ENCODE measurements around the gene RBM17.
"Not testable (repeated sequence)": the region's sequence is repeated elsewhere in the genome, so short reads cannot be mapped to it uniquely, and the experiment has no call there.

The RBM17 gene

DNA sequence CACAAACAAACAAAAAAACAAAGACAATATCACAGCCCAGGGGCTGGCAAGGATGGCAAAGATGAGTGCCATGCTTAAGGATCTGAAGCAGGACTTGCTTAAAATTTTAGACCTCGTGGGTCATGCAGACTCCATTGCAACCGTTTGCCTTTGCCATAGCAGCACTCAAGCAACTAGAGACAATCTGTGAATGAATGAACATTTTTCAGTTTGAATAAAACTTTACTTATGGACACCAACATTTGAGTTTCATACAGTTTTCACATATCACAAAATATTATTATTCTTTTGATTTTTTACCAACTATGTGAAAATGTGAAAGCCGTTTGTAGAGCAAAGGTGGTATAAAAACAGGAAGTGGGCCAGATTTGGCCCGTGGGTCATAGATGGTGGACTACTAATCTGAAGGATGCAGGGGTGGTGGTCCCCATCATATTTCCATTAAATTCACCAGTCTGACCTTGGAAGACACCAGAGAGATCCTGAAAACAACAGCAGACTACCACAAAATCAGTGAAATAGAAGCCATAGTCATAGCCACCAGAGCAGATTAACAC, 8.3 kb upstream of the RBM17 start:
- no peak for DNase-seq (ENCODE audit: low read depth)

DNA sequence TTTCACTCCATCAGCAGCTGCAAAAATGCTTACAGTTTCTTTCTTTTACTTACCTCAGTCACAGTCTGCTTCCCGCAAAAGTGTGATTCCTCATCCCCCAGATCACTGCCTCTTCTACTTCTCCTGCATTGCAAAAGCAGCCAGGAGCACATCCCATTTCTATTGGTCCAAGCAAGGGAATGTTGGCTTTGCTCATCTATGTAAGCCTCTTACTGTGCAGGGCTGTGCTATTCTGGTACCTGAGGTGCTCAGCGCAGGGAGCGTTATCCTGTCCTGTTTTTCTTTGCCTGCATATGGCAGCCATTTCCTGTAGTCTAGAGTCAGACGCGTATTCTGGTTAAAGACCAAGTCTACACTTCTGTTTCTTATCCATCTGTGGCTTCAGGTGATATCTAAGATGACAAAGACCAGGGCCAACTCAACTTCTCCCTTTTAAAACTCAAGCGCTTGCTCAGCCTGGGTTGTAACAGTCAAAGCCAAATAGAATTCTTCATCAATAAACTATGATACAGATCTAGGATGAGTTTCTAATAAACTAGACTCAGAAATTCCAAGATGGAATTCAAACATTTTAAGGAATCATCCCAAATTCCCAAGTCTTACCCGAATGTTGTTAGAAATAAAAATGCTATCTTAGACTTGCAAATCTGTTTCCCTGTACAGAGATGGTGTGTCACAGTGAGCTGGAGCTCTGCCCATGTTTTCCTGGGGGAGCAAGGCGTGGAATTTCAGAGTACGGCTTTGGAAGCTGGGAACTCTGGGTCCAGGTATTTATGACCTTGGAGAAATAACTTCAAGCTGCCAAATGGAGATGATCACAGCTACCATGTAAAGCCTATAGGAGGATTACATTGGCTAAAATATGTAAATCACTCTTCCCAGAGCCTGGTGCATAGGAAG, 6.1 kb upstream of the RBM17 start:
- DNase-seq (ENCODE audit: low read depth): no peak

DNA sequence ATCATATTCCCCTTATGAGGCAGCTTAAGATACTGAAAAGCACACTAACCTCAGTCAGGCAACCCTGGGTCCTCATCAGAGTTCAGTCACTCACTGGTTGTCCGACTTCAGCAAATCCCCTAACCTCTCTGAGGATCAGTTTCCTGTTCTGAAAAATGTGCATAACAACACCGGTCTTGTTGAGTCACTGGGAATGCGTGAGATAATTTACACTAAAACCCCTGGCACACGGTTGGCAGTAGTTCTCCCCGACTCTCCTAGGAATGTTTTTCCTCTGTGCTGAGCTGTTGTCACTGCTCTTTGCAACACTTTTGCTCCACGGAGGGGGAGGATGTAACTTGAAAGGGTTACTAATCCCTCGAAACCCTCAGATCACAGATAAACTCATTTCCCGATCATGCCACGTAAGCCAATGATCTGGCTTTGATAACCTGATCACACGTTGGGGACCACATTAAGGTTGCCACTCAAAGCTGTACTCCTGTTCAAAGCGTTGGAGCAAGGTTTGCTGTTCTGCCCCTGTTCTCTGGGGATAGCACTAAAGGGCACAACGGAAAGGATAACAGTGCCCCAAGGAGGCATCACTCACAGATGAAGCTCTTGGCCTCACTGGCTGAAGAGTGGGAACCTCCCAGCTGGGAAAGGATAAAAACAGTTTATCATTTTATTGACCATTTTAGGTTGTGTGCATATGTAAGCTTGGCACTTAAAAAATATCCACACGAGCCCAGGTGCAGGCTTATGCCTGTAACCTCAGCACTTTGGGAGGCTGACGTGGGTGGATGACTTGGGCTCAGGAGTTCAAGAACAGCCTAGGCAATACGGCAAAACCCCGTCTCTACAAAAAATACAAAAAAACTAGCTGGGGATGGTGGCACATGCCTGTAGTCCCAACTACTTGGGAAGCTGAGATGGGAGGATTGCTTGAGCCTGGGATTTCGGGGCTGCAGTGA, 5.0 kb upstream of the RBM17 start:
- no peak for DNase-seq (ENCODE audit: low read depth)

DNA sequence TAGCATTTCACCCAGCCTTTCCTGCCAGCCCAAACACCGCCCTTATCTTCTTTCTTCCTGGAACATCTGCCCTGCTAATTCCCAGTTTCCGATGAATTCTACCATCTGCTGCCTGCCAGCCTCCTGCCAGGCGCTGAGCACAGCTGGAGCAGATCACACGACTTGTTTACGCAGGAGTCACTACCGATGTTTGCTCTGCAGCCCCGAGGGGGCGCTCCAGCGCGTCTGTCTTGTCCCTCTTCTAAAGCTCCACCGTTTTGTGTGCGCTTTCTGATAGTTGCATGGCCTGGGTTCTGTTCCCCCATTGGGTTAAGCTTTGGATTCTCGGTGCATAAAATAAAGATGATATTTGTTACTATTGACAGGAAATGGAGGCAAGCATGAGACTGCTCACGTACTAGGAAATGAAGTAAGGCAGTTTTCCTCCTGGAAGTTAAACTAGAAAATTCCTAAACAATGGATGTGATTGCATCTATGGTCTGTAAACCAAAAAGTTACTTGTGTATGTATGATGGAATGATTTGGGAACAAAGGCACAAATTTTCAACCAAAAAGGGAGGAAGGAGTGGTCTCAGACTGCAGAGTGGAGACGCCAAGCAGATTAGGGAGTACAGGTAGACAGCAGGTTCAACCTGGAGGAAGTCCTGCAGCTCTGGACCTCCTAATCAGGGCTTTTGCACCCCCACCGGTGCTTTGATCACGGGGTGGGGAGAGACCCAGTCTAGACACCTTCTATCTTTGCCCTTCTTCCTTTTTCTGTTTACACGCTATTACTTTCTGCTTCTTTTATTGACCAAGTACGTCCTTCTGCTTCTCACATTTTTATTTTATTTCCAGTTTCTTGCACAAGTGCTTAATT, 2.2 kb upstream of the RBM17 start:
- DNase-seq (ENCODE audit: low read depth): peak; percentile 41

DNA sequence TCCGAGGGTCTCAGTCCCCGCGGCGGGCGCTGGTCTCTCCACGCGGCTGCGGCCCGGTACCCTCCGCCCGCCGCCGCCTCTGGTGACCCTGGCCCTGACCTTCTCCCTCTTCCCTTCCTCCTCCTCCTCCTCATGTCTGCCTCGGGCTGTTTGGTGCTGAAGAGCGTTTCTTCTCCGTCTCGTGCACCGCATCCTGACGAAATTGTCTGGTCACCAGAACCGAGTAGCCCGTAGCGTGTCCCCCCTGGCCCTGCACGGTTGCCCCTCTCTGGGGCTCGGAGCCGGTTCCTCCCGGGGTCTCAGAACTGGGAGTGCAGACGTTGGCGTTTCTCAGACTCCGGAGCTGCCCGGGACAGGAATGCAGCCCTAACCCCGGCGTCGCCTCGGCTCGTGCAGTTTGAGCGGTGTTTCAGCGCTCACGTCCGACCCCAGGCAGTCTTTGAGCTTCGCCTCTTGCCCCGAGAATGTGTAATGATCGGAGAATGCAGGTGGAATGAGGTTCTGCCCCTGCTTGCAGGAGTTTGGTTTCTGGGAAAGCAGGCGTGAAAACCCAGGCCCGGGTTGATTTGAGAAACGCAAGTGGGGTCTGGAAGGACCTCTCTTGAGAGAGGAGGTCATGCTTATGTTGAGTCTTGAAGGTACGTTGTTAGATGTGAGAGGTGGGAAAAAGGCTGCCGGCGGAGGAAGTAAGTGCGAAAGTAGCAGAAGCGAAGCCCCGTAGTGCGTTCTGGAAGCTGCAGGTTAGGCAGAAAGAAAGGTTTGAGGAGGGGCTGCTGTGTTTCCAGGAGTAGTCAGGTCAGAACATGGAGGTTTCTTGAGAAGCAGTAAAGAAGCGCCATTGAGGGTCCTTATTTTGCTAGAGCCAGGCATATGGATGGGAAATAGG, 743 bp downstream of the RBM17 start:
- no peak for DNase-seq (ENCODE audit: low read depth)

DNA sequence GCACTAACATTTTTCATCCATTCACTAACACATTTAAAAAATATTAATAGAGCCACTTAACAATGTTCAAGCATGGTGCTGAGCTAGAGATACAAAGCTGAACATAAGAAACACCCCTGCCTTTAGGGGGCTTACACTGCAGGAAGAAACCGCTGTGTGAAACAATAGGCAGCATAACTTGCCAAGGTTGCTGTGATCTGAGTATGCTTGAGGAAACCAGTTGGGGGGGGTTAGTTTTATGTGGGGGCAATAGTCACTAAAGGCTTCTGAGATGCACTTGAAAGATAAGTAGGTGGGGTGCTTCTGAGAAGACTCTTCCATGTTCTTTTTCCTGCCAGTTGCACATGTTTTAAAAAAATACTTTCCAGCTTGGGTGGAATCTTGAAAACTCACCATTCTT, 2.8 kb downstream of the RBM17 start:
- no peak for DNase-seq (ENCODE audit: low read depth)

DNA sequence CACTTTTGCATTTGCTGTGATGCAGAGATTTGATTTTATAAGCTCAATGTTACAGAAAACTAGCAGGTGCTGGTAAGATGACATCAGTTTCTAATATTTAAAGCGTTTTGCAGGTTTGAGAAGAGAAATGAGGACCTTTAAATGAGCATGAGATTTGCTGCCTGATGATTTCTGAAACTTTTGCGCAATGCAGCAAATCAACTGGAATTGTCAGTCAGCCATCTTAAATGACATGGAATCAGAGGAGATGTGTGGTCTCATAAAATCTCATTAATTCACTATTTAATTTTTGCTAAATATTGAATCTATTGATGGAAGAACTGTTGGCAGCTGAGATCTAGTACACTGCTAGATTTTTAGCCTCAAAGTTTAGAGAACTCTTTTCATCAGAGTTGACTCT, 3.9 kb downstream of the RBM17 start:
- DNase-seq (ENCODE audit: low read depth): no peak

DNA sequence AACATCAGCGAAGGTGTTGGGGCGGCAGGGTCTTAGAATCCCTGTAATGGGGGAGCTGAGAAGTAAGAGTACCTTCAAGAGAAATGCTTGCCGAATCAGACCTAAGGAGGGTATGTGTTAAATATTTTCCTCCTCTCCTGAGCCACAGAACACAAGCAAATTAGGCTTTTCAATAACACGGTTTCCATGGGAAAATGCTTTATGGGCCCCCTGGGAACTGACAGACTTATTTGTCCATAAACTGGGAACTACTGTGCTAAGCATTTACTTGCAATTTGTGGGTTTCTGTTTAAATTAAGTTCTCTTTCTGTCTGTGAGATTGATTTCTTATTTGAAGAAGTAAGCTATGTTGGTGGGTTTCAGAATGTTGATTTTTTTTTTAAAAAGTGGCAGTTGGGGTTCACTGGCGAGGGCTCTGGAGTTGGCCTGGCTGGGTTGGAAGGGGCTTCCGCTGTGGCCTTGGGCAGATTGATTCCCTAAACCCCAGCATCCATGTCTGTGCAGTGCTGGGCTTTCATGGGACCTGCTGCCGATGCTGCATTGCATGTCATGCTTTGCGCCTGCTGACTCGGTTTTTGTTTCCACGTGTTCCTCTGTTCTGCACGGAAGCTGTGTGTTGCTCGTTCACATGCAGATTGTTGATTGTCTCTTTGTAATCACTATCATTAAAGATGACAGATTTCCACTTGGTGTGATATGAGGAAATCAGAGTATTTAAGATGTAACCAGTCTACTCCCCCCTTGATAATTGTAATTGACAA, 7.2 kb downstream of the RBM17 start:
- no peak for DNase-seq (ENCODE audit: low read depth)

DNA sequence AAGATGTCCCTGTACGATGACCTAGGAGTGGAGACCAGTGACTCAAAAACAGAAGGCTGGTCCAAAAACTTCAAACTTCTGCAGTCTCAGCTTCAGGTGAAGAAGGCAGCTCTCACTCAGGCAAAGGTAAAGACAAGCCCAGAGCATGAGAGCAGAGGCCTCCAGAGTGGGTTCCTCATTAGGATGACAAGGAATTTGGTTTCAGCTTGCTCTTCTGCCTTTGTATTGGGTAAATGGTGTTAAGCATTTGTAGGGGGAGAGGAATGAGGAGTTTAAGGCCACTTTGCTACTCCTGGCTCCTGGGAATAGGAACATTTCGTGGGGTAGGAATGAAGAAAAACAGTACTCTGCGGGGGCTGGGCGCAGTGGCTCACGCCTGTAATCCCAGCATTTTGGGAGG, 8.2 kb downstream of the RBM17 start:
- DNase-seq (ENCODE audit: low read depth): no peak

DNA sequence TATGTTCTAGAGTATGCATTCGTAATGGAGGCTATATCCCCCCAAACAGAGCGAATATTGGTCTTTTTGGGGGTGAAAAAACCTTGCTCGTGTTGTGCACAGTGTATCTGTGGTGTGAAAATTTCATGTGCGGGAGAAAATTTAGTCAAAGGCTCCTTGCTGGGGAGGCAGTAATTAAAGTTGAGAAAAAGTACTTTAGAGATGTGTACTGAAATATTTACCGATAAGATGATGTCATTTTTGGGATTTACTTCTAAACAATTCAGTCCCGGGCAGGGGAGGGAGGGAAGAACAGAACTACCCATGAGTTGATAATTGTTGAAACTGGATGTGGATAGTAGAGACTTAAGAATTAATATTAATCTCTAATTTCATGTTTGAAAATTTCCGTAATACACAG, 9.3 kb downstream of the RBM17 start:
- no peak for DNase-seq (ENCODE audit: low read depth)

DNA sequence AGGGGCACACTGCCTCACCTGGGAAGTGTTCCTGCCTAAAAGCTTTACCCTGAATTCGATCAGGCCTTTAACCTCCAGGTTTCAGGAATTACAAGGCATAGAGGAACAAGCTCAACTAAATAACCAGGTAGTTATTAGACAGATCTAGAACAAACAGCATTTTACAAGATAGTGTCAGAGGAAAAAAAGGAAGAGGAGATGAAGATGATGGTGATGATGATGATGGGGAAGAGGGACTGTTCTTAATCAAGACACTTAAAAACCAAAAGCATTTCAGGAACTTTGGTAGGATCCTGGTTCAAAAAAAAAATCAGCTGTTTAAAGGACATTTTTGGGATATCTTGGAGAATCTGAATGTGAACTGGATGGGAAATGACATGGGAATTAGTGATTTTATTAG, 11.5 kb downstream of the RBM17 start:
- no peak for DNase-seq (ENCODE audit: low read depth)

DNA sequence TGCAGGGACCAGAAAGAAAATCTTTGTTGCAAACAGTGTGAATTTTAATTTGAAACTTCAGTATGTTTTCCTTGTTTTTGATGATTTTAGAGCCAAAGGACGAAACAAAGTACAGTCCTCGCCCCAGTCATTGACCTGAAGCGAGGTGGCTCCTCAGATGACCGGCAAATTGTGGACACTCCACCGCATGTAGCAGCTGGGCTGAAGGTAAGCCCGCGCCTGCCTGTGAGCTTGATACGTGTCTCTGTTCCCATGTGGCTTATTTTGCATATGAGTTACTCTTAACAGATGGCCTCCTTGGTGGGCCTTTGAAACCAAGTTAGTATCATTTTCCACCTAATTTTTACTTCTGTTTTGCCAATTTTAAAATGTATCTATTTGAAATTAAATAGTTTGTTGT, 12.3 kb downstream of the RBM17 start:
- DNase-seq (ENCODE audit: low read depth): no peak

DNA sequence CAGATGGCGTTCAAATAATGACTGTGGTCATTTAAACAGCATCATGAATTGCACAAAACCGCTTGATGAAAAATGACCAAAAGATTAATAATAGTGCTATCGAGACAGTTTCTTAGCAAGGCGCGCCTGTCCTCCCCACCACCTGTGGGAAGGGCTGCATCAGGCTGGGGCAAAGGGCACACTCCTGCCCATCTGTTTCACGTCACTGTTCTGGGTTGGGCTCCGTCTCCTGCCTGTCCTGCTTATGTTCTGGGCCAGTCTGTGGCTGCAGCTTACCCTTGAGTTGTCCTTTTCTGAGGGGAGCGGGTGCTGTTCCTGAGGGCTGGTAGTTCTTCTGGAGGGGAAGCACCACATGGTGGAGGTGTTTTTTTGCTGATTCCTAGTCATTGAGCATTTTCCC, 13.3 kb downstream of the RBM17 start:
- no peak for DNase-seq (ENCODE audit: low read depth)

DNA sequence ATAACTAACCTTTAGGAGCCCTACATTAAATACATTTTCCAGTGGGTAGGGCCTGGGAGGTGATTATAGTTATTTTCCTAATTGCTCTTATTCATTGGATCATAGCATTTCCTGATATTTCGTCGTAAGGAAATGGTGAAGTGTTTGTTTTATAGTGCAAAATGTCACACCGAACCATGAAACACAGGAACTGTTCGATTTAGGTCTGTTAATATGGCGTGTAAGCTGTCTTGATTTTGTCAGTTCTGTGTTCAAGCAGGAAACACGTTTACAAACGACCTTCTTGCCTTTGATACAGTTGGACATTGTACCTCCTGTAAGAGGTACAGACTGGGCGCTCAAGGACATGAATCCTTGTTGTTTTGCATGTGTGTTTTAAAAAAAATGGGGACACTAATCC, 14.8 kb downstream of the RBM17 start:
- DNase-seq (ENCODE audit: low read depth): no peak

DNA sequence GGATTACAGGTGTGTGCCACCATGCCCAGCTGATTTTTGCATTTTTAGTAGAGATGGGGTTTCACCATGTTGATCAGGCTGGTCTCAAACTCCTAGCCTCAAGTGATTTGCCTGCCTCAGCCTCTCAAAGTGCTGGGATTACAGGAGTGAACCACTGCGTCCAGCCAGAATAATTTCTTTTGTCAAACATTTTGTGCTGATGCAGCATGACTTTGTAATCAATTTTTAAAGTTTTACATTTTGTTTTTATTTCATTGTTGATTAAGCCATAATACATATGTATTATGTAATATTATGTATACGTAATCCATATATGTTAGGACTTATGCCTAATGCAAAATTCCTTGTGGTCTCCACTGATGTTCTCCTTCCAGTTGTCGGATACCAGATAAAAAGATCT, 18.8 kb downstream of the RBM17 start:
- not testable (repeated sequence) for DNase-seq (ENCODE audit: low read depth)

DNA sequence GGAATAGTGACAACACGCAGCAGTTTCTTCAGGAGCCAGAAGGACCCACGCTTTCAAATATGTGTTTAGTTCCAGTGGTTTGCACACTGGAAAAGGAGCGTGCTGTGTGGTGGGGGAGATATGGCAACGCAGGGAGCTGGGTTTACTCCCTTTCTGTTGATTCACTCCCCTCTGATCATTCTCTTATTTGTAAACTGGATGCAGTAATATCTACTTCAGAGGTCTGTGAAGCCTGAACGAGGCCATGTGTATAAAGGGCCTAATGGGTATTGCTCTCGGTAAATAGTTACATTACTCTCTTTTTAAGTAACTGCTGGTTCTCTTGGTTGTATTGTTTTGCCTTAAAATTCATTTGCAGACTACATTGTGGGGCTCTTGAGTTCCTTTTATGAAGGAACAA, 19.2 kb downstream of the RBM17 start:
- DNase-seq (ENCODE audit: low read depth): no peak

DNA sequence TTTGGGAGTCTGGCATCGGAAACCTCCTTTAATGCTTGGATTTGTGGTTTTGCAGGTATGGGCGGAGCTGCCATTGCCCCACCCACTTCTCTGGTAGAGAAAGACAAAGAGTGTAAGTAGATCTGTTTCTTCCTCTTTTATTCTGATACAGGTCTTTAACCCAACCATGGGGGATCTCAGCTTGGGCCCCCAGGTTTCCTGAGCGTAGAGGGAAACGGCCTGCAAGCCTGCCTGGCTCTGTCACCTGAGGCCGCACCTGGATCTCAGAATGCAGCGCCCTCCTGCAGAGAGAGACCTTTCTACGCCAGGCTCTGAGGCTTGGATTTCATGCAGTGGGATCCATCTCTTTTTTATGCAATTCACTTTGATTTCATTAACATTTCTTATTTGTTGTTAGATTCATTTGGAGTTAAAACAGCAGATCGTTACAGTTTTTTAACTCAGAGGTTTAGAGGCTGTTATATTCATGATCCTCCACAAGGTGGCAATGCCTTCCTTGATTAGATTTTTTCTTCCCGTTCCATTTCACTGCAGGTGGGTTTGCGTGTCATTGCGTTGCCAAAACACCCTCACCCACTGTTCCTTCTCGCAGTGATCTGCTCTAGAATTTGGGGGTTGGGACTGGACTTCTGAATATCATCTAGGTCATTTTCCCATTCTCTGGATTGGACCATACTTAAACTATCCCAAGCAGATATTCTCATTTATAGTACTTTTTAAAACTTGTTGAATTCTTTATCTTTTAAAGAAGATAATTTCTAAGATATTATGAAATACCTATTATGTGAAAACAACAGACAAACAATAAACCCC, 20.0 kb downstream of the RBM17 start:
- DNase-seq (ENCODE audit: low read depth): no peak

DNA sequence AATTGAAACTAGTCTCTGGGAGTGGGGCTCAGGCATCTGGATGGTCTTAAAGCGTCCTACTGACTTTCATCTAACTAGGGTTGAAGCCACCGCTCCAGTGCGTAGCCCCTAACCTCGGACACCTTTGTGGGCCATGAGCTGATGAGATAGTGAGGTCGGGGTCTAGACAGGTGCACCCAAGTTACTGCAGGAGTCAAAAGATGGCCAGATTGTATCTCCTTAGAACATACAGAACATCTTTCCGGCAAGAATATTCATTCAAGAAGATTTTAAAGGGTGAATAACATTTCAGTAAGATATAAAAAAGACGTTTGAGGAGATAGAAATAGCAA, 20.6 kb downstream of the RBM17 start:
- no peak for DNase-seq (ENCODE audit: low read depth)

DNA sequence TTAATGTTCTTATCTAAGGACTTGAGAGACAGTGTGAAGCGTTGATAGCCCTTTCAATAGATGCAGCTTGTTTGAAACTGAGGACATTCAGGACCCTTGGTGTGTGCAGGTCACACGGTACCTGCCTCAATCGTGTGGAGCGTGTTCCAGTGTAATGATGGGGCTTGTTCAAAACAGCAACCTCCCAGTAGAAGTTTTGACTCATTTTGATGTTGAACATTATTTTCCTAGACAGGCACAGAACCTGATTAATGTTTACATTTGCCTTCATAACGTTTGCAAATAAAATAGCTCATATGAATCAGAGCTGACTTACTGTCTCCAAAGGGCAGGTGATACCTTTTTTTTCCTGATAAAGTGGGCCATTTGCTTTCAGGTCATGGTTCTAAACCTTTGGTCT, 21.3 kb downstream of the RBM17 start:
- no peak for DNase-seq (ENCODE audit: low read depth)

Measured in non-pigmented ciliary epithelial cell (primary cell).